GM18526 (cell line): Measurements from ENCODE around the gene PDZD4.

ENCODE experiments used
- POLR2A ChIP-seq: IDR thresholded peaks from 3 replicates; pipeline ENCODE4 v1.6.1; 2011; ENCODE audit not compliant: insufficient read length; ENCODE audit errors: extremely low read depth

PDZD4 gene

GRCh38 chrX:153794018-153794896, 36.1 kb downstream of the PDZD4 start, which contains the start of the genes IDH3G and SSR4:
Gene IDH3G, minus strand, starts transcription at chrX:153794375. Its CDS starts 49 bp downstream, at chrX:153794326.
Gene SSR4, plus strand, starts transcription at chrX:153794668. Its CDS starts 20 bp downstream, at chrX:153794688.
- TF ChIP-seq POLR2A = peak; percentile 56

GRCh38 chrX:153793291-153793690, 37.1 kb downstream of the PDZD4 start:
- no peak for TF ChIP-seq POLR2A

GRCh38 chrX:153792368-153792767, 38.0 kb downstream of the PDZD4 start:
- no peak for TF ChIP-seq POLR2A

GRCh38 chrX:153791104-153791852, 39.1 kb downstream of the PDZD4 start:
- no peak for TF ChIP-seq POLR2A

- TF ChIP-seq POLR2A = no peak
Measured at GRCh38 chrX:153789654-153790053, 40.7 kb downstream of the PDZD4 start.

- no peak for TF ChIP-seq POLR2A
Measured at GRCh38 chrX:153786669-153787068, 43.7 kb downstream of the PDZD4 start.

GRCh38 chrX:153784325-153784967, 45.9 kb downstream of the PDZD4 start:
- no peak for TF ChIP-seq POLR2A

GRCh38 chrX:153783378-153784013, 46.8 kb downstream of the PDZD4 start:
- TF ChIP-seq POLR2A = no peak

- no peak for TF ChIP-seq POLR2A
Measured at GRCh38 chrX:153782871-153783270, 47.5 kb downstream of the PDZD4 start.

GRCh38 chrX:153782313-153782712, 48.0 kb downstream of the PDZD4 start:
- TF ChIP-seq POLR2A = no peak

- no peak for TF ChIP-seq POLR2A
Measured at GRCh38 chrX:153781428-153782047, 48.8 kb downstream of the PDZD4 start.

- TF ChIP-seq POLR2A = no peak
Measured at GRCh38 chrX:153780678-153781427, 49.5 kb downstream of the PDZD4 start, which contains the start of gene SRPK3. Gene SRPK3, plus strand, starts transcription at chrX:153781041. Its CDS starts 46 bp downstream, at chrX:153781087.

- no peak for TF ChIP-seq POLR2A
Measured at GRCh38 chrX:153779891-153780677, 50.3 kb downstream of the PDZD4 start.

GRCh38 chrX:153778684-153779101, 51.7 kb downstream of the PDZD4 start:
- no peak for TF ChIP-seq POLR2A
